ENCODE measurements around the gene CDH12. TPM values are rescaled to one million over a fixed set of nuclear protein-coding genes. Genes with fewer than 3 reads are reported as not detected.

CDH12 gene
- total RNA-seq, 3 donors from 2014 or later: 0.33 to 2.6 (median 1.1) TPM

DNA sequence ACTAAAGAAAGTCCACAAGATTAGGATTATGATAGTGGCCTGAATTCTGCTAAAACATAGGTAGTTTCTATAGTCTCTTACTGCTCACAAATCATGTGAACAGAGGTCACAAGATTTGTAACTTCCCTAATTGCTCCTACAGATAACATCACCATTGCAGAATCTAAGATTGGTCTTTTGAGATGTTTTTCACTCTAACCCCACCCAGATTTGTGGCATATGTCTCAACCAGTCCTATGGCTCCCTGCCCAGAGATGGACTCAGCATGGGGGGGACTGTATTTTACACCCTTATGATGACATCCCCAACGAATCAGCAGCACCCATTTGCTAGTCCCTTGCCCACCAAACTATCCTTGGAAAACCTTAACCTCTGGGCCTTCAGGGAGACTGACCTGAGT is 1046.2 kb downstream of the CDH12 start:
- no peak overlapping the region for H3K4me3 ChIP-seq
- H3K27ac ChIP-seq: no peak overlapping the region
- H3K27me3 ChIP-seq: no peaks in the 10 kb centered on the region
- H3K9me3 ChIP-seq: no peaks in the 10 kb centered on the region
- no peaks in the 10 kb centered on the region for H3K36me3 ChIP-seq
- TF ChIP-seq POLR2A (IDR thresholded peaks at IDR 0.05): no peak
- TF ChIP-seq CTCF (IDR thresholded peaks at IDR 0.05): no peak
- no peak for TF ChIP-seq POLR2AphosphoS5 (IDR thresholded peaks at IDR 0.05)
- no peaks in the 10 kb centered on the region for H3K4me1 ChIP-seq
- intact Hi-C loops (cut with DNase I; ENCODE audit: low total_unique reads): no loop called here
- DNase-seq (ENCODE audit: low spot score in 2 of 2): no peak

DNA sequence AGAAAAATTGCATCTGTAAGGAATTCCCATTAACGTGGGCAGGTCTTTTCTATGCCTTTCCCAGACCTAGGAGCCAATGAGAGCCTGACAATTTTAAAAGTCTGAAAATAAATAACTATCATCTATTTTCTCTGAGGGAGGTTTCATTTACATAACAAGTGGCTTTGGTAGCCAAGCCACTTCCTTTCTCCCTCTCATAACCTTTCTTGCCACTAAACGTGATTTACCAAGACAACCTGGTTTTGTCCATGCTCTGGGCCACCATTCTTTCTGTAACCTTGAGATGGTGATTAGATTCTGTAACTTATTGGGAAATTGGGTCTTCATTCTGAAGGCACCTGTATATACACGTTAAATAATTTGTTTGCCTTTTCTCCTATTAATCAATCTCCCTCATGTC is 1046.9 kb downstream of the CDH12 start:
- Histone ChIP-seq H3K4me1 (no peaks in the 10 kb centered on the region), H3K9me3 (no peaks in the 10 kb centered on the region), H3K36me3 (no peaks in the 10 kb centered on the region), H3K4me3 (no peak overlapping the region), H3K27me3 (no peaks in the 10 kb centered on the region), H3K27ac (no peak overlapping the region)
- no peak for TF ChIP-seq CTCF (IDR thresholded peaks at IDR 0.05)
- no peak for TF ChIP-seq POLR2AphosphoS5 (IDR thresholded peaks at IDR 0.05)
- TF ChIP-seq POLR2A (IDR thresholded peaks at IDR 0.05): no peak
- DNase-seq (ENCODE audit: low spot score in 2 of 2): no peak
- intact Hi-C loops (cut with DNase I; ENCODE audit: low total_unique reads): no loop called here

- no peaks in the 10 kb centered on the region for H3K36me3 ChIP-seq
- intact Hi-C loops (cut with DNase I; ENCODE audit: low total_unique reads): no loop called here
Observed at GRCh38 chr5:21802869-21803490, 1050.2 kb downstream of the CDH12 start.

DNA sequence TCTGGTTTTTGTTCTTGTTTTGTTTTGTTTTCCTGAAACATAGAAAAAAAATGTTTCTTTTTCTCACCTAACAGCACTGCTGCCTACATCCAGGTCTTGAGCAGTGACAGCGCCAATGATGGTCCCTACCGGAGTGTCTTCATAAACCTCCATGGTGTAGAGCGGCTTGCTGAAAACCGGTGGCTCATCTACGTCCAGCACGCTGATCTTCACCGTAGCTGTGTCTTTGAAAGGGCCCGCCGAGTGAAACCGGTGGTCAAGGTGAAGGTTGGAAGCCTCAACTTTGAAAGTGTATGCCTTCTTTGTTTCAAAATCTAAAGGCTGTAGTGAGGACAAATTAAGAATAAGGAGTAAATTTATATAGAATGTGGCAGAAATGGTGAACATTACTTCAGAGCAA is 1051.0 kb downstream of the CDH12 start:
- Histone ChIP-seq H3K27ac (no peak overlapping the region), H3K9me3 (no peaks in the 10 kb centered on the region), H3K4me3 (no peak overlapping the region), H3K27me3 (no peaks in the 10 kb centered on the region), H3K4me1 (no peaks in the 10 kb centered on the region), H3K36me3 (no peaks in the 10 kb centered on the region)
- DNase-seq (ENCODE audit: low spot score in 2 of 2): no peak
- TF ChIP-seq POLR2A (IDR thresholded peaks at IDR 0.05) (no peak), CTCF (IDR thresholded peaks at IDR 0.05) (no peak), POLR2AphosphoS5 (IDR thresholded peaks at IDR 0.05) (no peak)
- intact Hi-C loops (cut with DNase I; ENCODE audit: low total_unique reads): no loop called here

More at GRCh38 chr5:21802869-21803490, 1050.2 kb downstream of the CDH12 start:
- Histone ChIP-seq H3K27ac (no peak overlapping the region), H3K4me3 (no peak overlapping the region), H3K4me1 (no peaks in the 10 kb centered on the region), H3K27me3 (no peaks in the 10 kb centered on the region), H3K9me3 (no peaks in the 10 kb centered on the region)
- TF ChIP-seq POLR2A (IDR thresholded peaks at IDR 0.05) (no peak), POLR2AphosphoS5 (IDR thresholded peaks at IDR 0.05) (no peak), CTCF (IDR thresholded peaks at IDR 0.05) (peak in 2 of 3 donors; percentile 29 to 41)
- DNase-seq (ENCODE audit: low spot score in 2 of 2): no peak

- TF ChIP-seq POLR2AphosphoS5 (IDR thresholded peaks at IDR 0.05) (no peak), CTCF (IDR thresholded peaks at IDR 0.05) (no peak), POLR2A (IDR thresholded peaks at IDR 0.05) (no peak)
- intact Hi-C loops (cut with DNase I; ENCODE audit: low total_unique reads): no loop called here
- Histone ChIP-seq H3K27ac (no peak overlapping the region), H3K9me3 (no peaks in the 10 kb centered on the region), H3K4me3 (no peak overlapping the region), H3K36me3 (no peaks in the 10 kb centered on the region), H3K4me1 (no peaks in the 10 kb centered on the region), H3K27me3 (no peaks in the 10 kb centered on the region)
- DNase-seq (ENCODE audit: low spot score in 2 of 2): no peak
Observed at GRCh38 chr5:21792748-21793147, 1060.4 kb downstream of the CDH12 start.
